HCT116 (cell line): ENCODE data around the gene CASZ1.

Experiments used
- ATF3 ChIP-seq: IDR thresholded peaks from 2 replicates; pipeline ENCODE4 v1.6.1; 2012
- EGR1 ChIP-seq: IDR thresholded peaks from 2 replicates; pipeline ENCODE4 v1.6.1; 2012; ENCODE audit warnings: low read depth
- EZH2 ChIP-seq: fragments of 200-600 bp; sonication (generic); IDR thresholded peaks from 2 replicates; pipeline ENCODE4 v1.6.1; 2017; ENCODE audit warnings: antibody characterized with exemption, mixed run types
- EZH2phosphoT487 ChIP-seq: fragments of 200-600 bp; IDR thresholded peaks from 2 replicates; pipeline ENCODE4 v1.6.1; 2018; ENCODE audit warnings: antibody characterized with exemption, borderline replicate concordance
- JUND ChIP-seq: IDR thresholded peaks from 2 replicates; pipeline ENCODE4 v1.6.1; 2012
- POLR2A ChIP-seq: IDR thresholded peaks from 2 replicates; pipeline ENCODE4 v1.7.0; 2011; ENCODE audit warnings: borderline replicate concordance; ENCODE audit not compliant: insufficient read depth, insufficient read length; ENCODE audit errors: extremely low read depth
- POLR2AphosphoS5 ChIP-seq: IDR thresholded peaks from 2 replicates; pipeline ENCODE4 v1.6.1; 2011; ENCODE audit warnings: mild to moderate bottlenecking, low read depth, low read length, moderate library complexity
- YY1 ChIP-seq: IDR thresholded peaks from 2 replicates; pipeline ENCODE4 v1.6.1; 2011; ENCODE audit warnings: low read length, low read depth, moderate library complexity, mild to moderate bottlenecking; ENCODE audit not compliant: insufficient replicate concordance; ENCODE audit errors: extremely low read depth
- ZNF274 ChIP-seq: fragments of 200-500 bp; sonication (Bioruptor generic); IDR thresholded peaks from 2 replicates; pipeline ENCODE4 v1.6.1; 2014; ENCODE audit warnings: mild to moderate bottlenecking, low read depth, low read length, inconsistent platforms
- TF ChIP-seq, protein P1 (sequence below), 3 experiments: fragments of 200-600 bp in 1 of 3; sonication (generic) in 1 of 3; IDR thresholded peaks in 2 of 3; conservative IDR thresholded peaks in 1 of 3; 2 replicates each; pipeline ENCODE4 v1.5.1; 2012 to 2017; ENCODE audit warnings: low read depth in 2 of 3, low read length in 2 of 3, antibody characterized with exemption in 1 of 3, borderline replicate concordance in 1 of 3, control low read depth in 1 of 3, mild to moderate bottlenecking in 1 of 3, mixed read lengths in 1 of 3, mixed run types in 1 of 3, moderate library complexity in 1 of 3; ENCODE audit not compliant: insufficient read depth in 1 of 3

- TF ChIP-seq EZH2phosphoT487 (no peak), POLR2AphosphoS5 (no peak), EZH2 (no peak), YY1 (no peak), JUND (no peak), EGR1 (no peak), ZNF274 (no peak), POLR2A (no peak), ATF3 (no peak)
- TF ChIP-seq, protein P1, sequence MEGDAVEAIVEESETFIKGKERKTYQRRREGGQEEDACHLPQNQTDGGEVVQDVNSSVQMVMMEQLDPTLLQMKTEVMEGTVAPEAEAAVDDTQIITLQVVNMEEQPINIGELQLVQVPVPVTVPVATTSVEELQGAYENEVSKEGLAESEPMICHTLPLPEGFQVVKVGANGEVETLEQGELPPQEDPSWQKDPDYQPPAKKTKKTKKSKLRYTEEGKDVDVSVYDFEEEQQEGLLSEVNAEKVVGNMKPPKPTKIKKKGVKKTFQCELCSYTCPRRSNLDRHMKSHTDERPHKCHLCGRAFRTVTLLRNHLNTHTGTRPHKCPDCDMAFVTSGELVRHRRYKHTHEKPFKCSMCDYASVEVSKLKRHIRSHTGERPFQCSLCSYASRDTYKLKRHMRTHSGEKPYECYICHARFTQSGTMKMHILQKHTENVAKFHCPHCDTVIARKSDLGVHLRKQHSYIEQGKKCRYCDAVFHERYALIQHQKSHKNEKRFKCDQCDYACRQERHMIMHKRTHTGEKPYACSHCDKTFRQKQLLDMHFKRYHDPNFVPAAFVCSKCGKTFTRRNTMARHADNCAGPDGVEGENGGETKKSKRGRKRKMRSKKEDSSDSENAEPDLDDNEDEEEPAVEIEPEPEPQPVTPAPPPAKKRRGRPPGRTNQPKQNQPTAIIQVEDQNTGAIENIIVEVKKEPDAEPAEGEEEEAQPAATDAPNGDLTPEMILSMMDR (IDR thresholded peaks at IDR 0.05 in 2 of 3, conservative IDR thresholded peaks at IDR 0.05 in 1 of 3; ENCODE audit: borderline replicate concordance in 1 of 3, insufficient read depth in 1 of 3, low read depth in 2 of 3, low read length in 2 of 3): no peak
Observed at GRCh38 chr1:10621906-10622305, 174.5 kb downstream of the CASZ1 start.
